HAP-1 (cell line): ENCODE results near the gene ATP13A3.

Experiments
- DNase-seq, 2 experiments: peaks; one replicate each; pipeline ENCODE4 v3.0.0-alpha.2; 2016 to 2020; ENCODE audit warnings: low spot score in 2 of 2
- H3K27me3 ChIP-seq: fragments of 250-450 bp; sonication (Bioruptor Pico); 2 replicates; pipeline ENCODE4 v1.5.1; 2020; ENCODE audit warnings: low read depth, mild to moderate bottlenecking, moderate library complexity
- H3K36me3 ChIP-seq: fragments of 250-450 bp; sonication (Bioruptor Pico); replicated peaks from 2 replicates; pipeline ENCODE4 v1.5.1; 2020; ENCODE audit warnings: mild to moderate bottlenecking
- H3K4me1 ChIP-seq: fragments of 250-450 bp; sonication (Bioruptor Pico); 2 replicates; pipeline ENCODE4 v1.5.1; 2020; ENCODE audit warnings: mild to moderate bottlenecking
- H3K4me3 ChIP-seq: fragments of 250-450 bp; sonication (Bioruptor Pico); 2 replicates; pipeline ENCODE4 v1.5.1; 2020; ENCODE audit warnings: mild to moderate bottlenecking, moderate library complexity
- H3K9me3 ChIP-seq: fragments of 250-450 bp; sonication (Bioruptor Pico); 2 replicates; pipeline ENCODE4 v1.5.1; 2020; ENCODE audit warnings: mild to moderate bottlenecking, moderate library complexity
- in situ Hi-C: fragments of 300-500 bp; cut with MboI; formaldehyde crosslinking; loops from 3 replicates; pipeline ENCODE4 v1.14.3; 2020; ENCODE audit warnings: low sequenced_read_pairs, inconsistent platforms, mixed read lengths

The ATP13A3 gene

DNA sequence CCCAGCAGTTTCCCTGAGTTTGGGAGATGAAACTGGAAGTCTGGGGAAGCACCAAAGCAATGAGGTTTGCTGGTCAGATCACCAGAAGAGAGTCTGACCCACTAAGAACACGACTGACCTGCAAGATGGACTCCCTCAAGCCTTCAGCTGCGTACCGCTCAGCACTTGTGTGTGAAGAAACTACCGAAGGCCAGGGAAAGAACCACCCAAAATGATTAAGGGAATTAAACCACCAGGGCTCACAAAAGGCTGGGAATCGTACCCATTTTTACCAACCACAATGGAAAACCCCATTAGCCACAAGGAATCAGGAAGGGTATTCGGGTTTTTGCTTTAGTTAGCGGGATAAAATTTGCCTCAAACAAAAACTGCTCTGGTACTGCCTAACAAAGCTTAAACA lies 21.6 kb downstream of the ATP13A3 start:
- H3K4me1 ChIP-seq, result peaks cover 10% of the 10 kb centered on the region
- in situ Hi-C loops, result no loop called here
- no peaks in the 10 kb centered on the region for H3K36me3 ChIP-seq
- H3K4me3 ChIP-seq, result no peak overlapping the region
- H3K27me3 ChIP-seq, result no peaks in the 10 kb centered on the region
- H3K9me3 ChIP-seq, result no peaks in the 10 kb centered on the region
- no peak for DNase-seq

DNA sequence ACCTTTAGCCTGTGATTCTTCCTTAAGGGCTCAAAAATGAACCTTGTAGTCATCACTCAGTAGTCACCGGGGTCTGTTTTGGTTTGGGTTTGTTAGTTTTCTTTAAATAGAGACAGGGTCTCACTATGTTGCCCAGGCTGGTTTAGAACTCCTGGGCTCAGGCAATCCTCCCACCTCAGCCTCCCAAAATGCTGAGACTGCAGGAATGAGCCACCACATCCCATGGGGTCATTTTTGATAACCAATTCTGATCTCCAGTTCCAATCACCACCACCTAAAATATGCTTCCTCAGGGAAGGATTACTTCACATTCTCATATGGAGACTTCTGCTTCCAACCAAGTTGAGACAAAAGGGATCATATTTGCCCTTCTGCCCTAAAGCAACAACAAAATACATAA lies 22.1 kb downstream of the ATP13A3 start:
- no peak for DNase-seq
- Histone ChIP-seq H3K4me1 (peaks cover 7% of the 10 kb centered on the region), H3K27me3 (no peaks in the 10 kb centered on the region), H3K36me3 (no peaks in the 10 kb centered on the region), H3K9me3 (no peaks in the 10 kb centered on the region), H3K4me3 (no peak overlapping the region)
- in situ Hi-C loops, result no loop called here

DNA sequence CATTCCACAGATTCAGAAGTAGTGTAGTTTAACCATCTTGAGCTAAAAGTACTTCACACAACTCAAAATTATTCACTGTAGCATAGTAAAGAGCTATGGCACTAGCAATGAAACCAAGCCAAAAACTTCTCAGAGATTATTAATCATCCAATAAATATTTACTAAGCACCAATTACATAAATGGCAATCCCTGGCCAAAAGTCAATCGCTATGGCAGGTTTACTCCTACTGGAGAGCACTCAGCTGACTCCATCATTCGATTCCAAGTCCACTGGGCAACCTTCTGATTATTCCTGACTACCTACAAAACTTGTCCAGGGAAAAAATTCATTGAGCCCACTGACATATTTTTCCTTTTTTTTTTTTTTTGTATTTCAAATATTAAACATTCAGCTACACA lies 23.9 kb downstream of the ATP13A3 start:
- Histone ChIP-seq H3K27me3 (no peaks in the 10 kb centered on the region), H3K4me1 (0 out of 2 replicates have a peak, but pooled peaks cover 2% of the 10 kb centered on the region), H3K36me3 (peaks cover 3% of the 10 kb centered on the region; the same call in 1 of the 2 replicates), H3K9me3 (no peaks in the 10 kb centered on the region), H3K4me3 (no peak overlapping the region)
- no peak for DNase-seq
- in situ Hi-C loops, result no loop called here

DNA sequence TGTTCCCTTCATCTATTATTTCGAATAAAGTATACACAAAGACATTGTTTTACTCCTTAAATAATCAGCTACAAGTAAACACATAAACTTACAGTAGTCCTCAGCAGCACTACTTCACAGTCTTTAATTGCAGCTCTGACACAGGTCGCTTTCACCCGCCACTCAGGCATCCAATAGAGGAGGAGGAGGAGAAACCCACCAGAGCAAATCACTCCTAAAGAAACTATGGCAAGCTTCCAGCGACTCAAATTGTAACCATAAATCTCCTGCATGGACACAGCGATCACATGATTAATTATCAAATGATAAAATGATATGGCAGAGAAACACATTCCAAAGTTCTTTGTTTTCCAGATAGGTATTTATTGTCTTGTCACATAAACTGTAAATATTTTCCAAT lies 26.2 kb downstream of the ATP13A3 start:
- H3K27me3 ChIP-seq, result no peaks in the 10 kb centered on the region
- in situ Hi-C loops, result no loop called here
- no peak for DNase-seq
- no peak overlapping the region for H3K4me3 ChIP-seq
- peaks cover 3% of the 10 kb centered on the region; the same call in 1 of the 2 replicates for H3K36me3 ChIP-seq
- H3K9me3 ChIP-seq, result no peaks in the 10 kb centered on the region
- no peaks in the 10 kb centered on the region for H3K4me1 ChIP-seq

DNA sequence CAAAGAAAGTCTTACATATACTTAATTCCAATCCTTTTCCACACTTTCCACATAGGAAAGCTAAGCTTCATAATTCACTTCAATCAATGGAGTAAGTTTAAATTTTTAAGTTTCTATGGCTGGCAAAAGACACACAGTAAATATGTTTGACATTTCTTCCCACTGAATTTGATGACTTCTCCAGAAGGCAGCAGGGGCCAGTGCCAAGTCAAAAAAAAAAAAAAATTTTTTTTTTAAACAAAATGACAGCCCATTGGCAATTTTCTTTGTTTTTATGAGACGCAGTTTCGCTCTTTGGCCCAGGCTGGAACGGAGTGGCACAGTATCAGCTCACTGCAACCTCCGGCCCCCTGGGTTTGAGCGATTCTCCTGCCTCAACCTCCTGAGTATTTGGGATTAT lies 28.7 kb downstream of the ATP13A3 start:
- Histone ChIP-seq H3K4me1 (no peaks in the 10 kb centered on the region), H3K27me3 (no peaks in the 10 kb centered on the region), H3K9me3 (no peaks in the 10 kb centered on the region), H3K36me3 (peaks cover 9% of the 10 kb centered on the region; the same call in 1 of the 2 replicates), H3K4me3 (no peak overlapping the region)
- in situ Hi-C loops, result no loop called here
- DNase-seq, result no peak

DNA sequence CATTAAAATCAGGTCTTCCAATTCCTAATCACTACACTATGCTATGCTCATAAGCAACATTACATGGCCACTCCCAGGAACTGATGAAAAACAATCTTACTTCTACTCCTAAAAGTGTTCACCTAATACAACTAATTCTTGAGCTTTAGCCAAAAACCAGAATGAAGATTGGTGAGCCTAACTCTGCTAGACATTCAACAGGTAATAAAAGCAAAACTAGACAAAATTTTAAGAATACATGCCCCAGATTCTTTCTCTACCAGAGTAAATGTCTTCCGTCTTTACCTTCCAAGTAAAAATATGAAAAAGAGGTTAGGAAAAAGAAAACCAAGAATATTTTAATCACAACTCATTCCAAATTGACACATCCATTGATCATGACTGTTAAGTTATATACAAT lies 31.3 kb downstream of the ATP13A3 start:
- Histone ChIP-seq H3K27me3 (no peaks in the 10 kb centered on the region), H3K9me3 (no peaks in the 10 kb centered on the region), H3K4me3 (no peak overlapping the region), H3K4me1 (no peaks in the 10 kb centered on the region), H3K36me3 (peaks cover 31% of the 10 kb centered on the region)
- in situ Hi-C loops, result no loop called here
- DNase-seq, result no peak

DNA sequence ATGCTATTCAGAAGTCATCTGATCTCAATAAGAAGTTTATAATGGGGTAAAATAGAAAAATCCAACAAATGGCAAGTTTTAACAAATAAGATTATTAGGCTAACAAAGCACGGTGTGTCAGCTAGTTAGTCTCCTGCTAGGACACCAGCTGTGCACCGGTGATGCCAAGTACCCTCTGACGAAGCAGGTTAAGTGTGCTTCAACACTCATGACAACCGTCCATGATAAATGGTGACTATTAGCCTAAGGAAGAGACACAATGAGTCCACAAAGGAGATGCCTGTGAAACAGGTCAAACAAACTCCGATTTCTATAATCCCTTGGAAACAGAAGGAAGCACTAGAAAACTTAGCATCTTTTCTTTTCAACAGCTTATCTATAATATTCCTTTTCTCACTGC lies 36.5 kb downstream of the ATP13A3 start:
- Histone ChIP-seq H3K9me3 (no peaks in the 10 kb centered on the region), H3K36me3 (peaks cover 60% of the 10 kb centered on the region), H3K4me1 (no peaks in the 10 kb centered on the region), H3K4me3 (no peak overlapping the region), H3K27me3 (no peaks in the 10 kb centered on the region)
- in situ Hi-C loops, result no loop called here
- no peak for DNase-seq

DNA sequence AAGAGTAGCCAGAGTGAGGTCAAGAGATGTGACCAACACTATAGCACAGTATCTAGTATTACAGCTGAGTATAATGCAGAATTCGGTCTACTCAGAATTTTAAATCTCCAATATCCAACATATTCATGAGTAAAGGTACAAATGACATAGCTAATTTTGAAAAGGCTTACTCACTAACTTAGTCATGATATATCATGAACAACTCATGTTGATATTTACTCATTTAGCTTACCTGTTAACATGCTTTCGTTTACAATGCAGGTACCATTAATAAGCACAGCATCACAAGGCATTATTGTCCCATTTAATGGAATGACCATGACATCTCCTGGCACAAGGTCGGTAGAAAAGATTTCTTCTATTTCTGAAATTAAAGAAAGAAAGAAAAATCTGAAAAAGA lies 36.9 kb downstream of the ATP13A3 start:
- Histone ChIP-seq H3K27me3 (no peaks in the 10 kb centered on the region), H3K36me3 (peaks cover 63% of the 10 kb centered on the region), H3K4me1 (no peaks in the 10 kb centered on the region), H3K4me3 (no peak overlapping the region), H3K9me3 (no peaks in the 10 kb centered on the region)
- DNase-seq, result no peak
- in situ Hi-C loops, result no loop called here

DNA sequence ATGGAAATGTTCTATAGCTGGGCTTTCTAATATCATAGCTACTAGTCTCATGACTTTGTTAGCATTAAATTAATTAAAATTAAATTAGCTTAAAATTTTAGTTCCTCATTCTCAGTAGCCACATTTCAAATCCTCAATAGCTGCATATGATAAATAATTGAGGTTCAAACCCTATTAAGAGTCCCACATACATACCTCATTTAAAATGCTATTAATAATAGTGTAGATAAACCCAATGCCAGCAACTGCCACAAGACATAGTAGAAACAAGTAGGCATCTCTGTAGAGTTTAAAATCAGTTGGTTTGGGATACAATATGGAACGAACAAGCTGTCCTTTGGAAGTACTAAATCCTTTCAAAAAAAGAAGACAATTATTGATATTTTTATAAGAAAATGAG lies 39.1 kb downstream of the ATP13A3 start:
- no peak for DNase-seq
- in situ Hi-C loops, result no loop called here
- no peaks in the 10 kb centered on the region for H3K27me3 ChIP-seq
- peaks cover 66% of the 10 kb centered on the region for H3K36me3 ChIP-seq
- H3K4me3 ChIP-seq, result no peak overlapping the region
- H3K4me1 ChIP-seq, result no peaks in the 10 kb centered on the region
- no peaks in the 10 kb centered on the region for H3K9me3 ChIP-seq

DNA sequence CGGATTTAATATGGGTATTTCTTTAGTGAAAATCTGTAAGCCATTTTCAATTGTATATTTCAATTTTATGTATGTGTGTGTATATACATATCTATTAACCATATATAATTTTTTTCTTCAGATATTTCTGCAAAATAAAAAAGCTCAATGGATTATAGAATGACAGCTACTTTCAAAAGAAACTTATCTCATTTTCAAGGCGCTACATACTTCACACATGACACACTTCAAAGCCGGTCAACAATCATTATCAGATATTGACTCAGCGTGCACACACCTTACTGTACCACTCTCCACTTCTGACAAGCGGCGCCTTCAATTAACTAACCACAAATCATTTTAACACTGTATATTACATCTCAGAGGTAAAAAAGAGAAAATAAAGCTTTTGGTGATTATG lies 39.6 kb downstream of the ATP13A3 start:
- Histone ChIP-seq H3K4me3 (no peak overlapping the region), H3K4me1 (peaks cover under 1% of the 10 kb centered on the region; the same call in 1 of the 2 replicates), H3K9me3 (no peaks in the 10 kb centered on the region), H3K36me3 (peaks cover 61% of the 10 kb centered on the region), H3K27me3 (no peaks in the 10 kb centered on the region)
- DNase-seq, result no peak
- in situ Hi-C loops, result no loop called here

DNA sequence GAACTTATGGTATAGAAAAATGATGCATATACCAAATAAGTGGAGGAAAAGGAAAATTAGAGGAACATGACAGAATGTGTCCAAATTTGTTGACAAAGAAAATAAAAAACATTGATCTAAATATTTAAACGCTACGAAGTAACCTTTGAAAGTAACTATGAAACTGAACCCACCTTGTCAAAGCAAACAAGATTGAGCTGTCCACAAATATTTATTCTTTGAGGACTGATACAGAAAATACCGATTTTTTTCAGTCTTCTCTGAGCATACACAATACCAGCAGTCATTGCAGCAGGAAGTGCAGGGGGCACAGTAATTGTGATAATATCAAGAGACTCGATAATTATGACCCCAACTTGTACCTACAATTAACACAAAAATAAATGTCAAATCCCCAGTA lies 40.0 kb downstream of the ATP13A3 start:
- no peak overlapping the region for H3K4me3 ChIP-seq
- H3K36me3 ChIP-seq, result peaks cover 57% of the 10 kb centered on the region
- peaks cover 3% of the 10 kb centered on the region; the same call in 1 of the 2 replicates for H3K4me1 ChIP-seq
- no peak for DNase-seq
- H3K9me3 ChIP-seq, result no peaks in the 10 kb centered on the region
- in situ Hi-C loops, result no loop called here
- no peaks in the 10 kb centered on the region for H3K27me3 ChIP-seq

DNA sequence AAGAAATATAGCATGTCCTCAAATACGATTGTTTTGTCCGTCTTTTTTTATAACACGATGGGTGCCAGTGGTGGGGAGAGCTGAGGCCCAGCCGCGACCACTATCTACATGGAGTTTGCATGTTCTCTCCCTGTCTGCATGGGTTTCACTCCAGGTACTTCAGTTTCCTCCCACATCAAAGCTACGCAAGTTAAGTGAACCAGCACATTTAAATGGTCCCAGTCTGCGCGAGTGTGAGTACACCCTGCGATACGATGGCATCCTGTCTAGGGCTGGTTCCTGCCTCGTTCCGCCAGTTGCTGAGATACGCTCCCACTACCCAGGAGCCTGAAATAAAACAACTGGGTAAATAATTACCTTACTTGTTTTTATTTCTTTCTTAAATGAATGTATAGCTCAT lies 40.6 kb downstream of the ATP13A3 start:
- Histone ChIP-seq H3K27me3 (no peaks in the 10 kb centered on the region), H3K4me3 (no peak overlapping the region), H3K4me1 (peaks cover 4% of the 10 kb centered on the region; the same call in 1 of the 2 replicates), H3K36me3 (peaks cover 55% of the 10 kb centered on the region), H3K9me3 (no peaks in the 10 kb centered on the region)
- in situ Hi-C loops, result no loop called here
- DNase-seq, result no peak

DNA sequence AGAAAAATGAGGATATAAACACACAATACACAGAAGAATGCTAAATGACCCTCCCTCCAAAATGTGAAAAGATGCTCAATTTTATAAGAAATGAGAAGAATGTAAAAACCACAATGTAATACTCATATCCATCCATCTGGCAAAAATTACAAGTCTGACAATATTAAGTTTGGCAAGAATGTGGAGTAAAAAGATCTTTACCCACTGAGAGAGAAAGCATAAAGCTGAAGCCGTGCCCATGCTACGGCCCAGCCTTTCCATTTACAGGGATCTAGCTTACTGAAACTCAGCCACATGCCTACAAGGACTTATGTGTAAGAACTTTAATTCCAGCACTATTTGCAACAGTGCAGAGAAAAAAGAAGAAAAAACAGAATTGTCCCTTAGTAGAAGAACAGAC lies 42.9 kb downstream of the ATP13A3 start:
- Histone ChIP-seq H3K27me3 (no peaks in the 10 kb centered on the region), H3K4me1 (peaks cover 4% of the 10 kb centered on the region; the same call in 1 of the 2 replicates), H3K36me3 (peaks cover 54% of the 10 kb centered on the region), H3K9me3 (no peaks in the 10 kb centered on the region), H3K4me3 (no peak overlapping the region)
- in situ Hi-C loops, result no loop called here
- no peak for DNase-seq

DNA sequence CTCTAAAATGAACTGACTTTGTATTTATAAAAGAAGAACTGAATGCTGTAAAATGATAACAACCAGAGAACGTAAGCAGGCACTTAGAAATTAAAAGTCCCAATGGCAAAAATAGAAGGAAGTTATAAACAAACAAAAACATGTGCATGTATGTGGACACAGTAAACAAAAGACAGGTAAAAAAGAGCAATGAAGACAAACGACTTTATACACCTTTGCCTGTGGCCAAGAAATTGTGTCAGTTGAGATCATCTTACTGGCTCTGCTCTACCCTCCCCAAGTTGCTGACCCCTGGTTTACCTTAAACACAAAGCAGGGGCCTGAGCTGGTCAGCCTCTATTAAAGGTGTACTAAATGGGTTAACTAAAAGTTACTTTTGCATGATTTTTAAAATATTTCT lies 46.0 kb downstream of the ATP13A3 start:
- peaks cover 4% of the 10 kb centered on the region; the same call in 1 of the 2 replicates for H3K4me1 ChIP-seq
- in situ Hi-C loops, result no loop called here
- no peak overlapping the region for H3K4me3 ChIP-seq
- H3K9me3 ChIP-seq, result no peaks in the 10 kb centered on the region
- no peak for DNase-seq
- peaks cover 48% of the 10 kb centered on the region for H3K36me3 ChIP-seq
- H3K27me3 ChIP-seq, result no peaks in the 10 kb centered on the region

DNA sequence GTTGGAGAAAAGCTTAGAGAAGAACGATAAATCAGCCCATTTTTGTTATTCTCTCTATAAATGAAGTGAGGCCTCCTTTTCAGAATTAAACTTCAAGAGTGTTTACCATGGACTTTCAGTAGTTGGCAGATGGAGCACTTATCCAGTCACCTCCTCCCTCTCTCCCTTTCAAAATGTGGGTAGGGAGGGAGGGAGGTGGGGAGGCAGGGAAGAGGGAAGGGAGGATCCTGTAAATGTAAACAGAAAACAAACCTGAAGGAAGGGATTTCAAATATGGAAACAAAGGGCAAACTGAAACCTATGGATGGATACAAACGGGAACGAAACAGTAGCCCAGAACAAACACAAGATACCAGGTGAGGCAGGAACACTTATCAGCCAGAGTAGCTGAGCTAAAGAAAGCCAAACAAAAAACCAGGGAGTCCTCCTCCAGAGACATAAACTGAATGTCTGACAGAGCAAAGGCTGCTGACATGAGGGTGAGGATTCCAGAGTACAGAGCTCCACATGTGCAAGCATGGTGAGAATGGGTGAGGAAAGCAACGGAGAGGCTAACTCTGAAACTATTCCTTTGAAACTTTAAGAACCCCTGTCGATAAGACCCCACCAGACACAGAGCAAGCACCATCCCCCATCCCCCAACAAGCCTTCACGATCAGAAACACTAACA lies 46.8 kb downstream of the ATP13A3 start:
- Histone ChIP-seq H3K4me3 (no peak overlapping the region), H3K9me3 (no peaks in the 10 kb centered on the region), H3K4me1 (peaks cover 4% of the 10 kb centered on the region; the same call in 1 of the 2 replicates), H3K36me3 (peaks cover 52% of the 10 kb centered on the region), H3K27me3 (no peaks in the 10 kb centered on the region)
- no peak for DNase-seq
- in situ Hi-C loops, result no loop called here
